NK-92 (cell line): ENCODE measurements around the gene ATN1.

Experiments used
- DNase-seq: peaks from one replicate; lab custom pipeline; 2025; ENCODE audit not compliant: unreplicated experiment; lab: John Stamatoyannopoulos, UW

Gene ATN1

DNA sequence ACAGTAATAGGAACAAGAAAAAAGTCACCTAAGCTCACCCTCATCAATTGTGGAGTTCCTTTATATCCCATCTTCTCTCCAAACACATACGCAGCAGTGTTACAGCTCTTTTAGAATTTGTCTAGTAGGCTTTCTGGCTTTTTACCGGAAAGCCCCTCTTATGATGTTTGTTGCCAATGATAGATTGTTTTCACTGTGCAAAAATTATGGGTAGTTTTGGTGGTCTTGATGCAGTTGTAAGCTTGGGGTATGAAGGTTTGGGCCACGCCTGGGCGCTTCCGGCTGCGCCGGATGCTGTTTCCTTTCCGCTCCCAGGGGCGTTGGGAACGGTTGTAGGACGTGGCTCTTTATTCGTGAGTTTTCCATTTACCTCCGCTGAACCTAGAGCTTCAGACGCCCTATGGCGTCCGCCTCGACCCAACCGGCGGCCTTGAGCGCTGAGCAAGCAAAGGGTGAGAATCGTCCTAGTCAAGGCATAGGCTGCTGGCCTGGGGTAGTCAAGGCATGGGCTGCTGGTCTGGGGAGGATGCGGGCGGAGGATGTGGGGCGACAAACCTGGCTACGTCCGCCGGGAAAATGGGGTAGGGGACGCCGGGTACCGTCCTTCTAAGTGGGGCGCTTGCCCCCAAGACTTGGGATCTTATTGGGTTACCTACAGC lies 16.1 kb downstream of the ATN1 start, which contains the start of the genes C12orf57 and RNU7-1:
Gene C12orf57 (plus strand): TSS at position 301 of the 659 bp plus-strand sequence. CDS start 100 bp downstream, at position 401.
Gene RNU7-1 (plus strand): TSS at position 95 of the 659 bp plus-strand sequence.
- no peak for DNase-seq

DNA sequence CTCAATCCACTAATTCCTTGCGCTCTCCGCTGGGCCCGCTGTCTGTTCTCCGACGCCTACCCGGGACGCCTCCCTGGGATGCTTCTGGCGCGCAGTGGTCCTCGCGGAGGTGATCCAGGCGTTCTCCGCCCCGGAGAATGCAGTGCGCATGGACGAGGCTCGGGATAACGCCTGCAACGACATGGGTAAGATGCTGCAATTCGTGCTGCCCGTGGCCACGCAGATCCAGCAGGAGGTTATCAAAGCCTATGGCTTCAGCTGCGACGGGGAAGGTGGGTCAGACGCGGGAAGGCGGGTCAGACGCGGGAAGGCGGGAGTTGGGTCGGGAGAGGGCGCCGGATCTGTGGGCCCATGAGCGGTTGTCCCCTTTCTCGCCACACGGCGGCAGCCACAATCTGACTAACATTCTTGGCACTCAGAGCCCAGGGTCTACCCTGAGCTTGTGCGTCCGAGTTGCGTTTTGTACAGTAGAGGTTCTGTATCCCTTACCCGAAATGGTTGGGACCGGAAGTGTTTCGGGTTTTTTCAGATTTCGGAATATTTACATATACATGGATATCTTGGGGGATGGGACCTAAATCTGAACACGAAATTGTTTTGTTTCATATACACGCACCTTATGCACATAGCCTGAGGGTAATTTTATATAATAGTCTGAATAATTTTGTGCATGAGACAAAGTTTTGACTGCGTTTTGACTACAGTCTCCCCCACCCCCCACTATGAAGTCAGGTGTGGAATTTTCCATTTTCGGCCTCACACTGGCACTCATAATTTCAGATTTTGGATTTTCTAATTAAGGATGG lies 16.8 kb downstream of the ATN1 start:
- no peak for DNase-seq

- DNase-seq: no peak
Measured at GRCh38 chr12:6945613-6946012, 17.9 kb downstream of the ATN1 start.

- DNase-seq: no peak
Measured at GRCh38 chr12:6946033-6946919, 18.5 kb downstream of the ATN1 start.

- no peak for DNase-seq
Measured at GRCh38 chr12:6946920-6947374, 19.2 kb downstream of the ATN1 start.

DNA sequence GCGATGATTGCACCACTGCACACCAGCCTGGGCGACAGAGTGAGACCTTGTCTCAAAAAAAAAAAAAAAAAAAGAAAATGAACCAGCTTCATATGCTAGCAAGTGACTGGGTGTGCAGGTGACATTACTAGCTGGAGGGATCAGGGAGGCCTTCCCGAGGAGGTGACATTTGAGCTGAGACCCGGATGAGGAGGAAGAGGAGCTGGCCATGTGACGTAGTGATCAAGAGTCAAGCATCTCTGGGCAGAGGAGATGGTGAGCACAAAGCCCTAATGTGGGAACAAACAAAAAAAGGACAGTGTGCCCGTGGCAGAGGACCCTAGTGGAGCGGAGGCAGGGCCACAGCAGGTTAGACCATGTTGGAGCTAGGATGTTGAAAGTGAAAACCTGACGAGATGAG lies 19.9 kb downstream of the ATN1 start:
- DNase-seq: no peak

DNA sequence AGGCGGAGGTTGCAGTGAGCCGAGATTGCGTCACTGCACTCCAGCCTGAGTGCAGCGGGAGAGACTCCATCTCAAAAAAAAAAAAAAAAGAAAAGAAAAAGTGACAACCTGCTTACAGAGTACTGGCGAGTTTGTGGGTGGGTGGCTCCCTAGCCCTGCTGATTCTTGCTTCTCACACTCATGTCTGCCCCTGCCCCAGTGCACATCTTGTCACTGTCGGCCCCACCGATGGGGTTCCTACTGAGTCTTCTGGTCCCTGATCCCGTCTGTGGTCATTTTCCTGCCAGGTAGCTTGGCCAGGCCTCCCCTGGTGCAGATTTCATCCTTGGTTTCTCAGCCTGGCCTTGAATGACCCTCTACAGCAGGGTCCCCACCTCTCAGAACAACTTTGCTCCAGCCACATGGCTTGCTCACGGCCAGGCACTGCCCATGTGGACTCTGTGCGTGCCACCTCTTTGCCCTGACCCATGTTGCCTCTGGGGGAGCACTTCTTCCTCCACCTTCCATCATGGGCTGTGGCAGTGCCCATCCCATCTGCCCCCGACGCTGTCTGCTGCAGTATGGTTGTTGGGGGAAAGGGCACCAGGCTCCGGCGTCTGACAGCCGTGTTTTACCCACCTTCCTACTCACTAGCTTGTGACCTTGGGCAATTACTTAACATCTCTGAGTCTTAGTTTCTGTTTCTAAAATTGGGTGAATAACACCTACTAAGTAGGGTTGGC lies 21.3 kb downstream of the ATN1 start:
- no peak for DNase-seq

DNA sequence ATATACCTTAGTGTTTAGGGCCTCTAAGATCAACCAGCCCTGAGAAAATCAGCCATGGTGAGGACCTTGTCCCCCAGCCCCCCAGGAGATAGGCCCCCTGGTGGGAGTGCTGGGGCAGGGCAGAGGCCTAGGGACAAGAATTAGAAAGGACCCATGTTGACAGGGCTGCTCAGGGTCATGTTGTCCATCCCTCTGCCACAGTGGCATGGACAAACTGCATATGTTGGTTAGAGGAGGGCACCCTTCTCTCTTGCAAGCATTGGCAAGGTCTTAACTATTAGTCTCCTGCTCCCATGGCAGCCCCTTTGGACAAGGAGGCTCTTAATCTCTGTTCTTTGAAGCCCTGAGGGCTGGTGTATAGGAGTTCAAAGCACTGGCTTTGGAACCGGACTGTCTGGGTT lies 22.6 kb downstream of the ATN1 start:
- DNase-seq: no peak

DNA sequence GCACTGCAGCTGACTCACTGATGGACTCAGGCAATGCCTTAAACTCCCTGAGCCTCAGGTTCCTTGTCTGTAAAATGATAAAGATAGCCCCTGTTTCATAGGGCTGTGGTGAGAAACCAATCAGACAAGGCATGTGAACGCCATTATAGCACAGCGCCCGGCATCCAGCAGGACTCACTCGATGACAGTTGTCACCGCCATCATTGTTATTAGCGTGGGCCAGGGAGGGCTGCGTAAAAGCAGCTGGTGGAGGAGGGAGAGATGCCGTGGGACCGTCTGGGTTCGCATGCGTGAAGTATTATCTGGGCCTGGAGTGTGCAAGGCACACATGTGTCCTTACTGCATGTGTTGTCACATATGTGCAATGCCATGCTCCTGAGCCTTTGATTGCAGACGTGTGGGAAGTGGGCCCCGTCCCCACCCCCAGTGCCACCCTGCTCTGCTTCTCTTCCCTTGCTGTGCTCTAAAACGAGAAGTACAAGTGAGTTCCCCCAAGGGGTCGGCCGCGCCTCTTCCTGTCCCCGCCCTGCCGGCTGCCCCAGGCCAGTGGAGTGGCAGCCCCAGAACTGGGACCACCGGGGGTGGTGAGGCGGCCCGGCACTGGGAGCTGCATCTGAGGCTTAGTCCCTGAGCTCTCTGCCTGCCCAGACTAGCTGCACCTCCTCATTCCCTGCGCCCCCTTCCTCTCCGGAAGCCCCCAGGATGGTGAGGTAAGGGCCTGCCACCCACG lies 23.2 kb downstream of the ATN1 start, which contains the start of gene PTPN6:
Gene PTPN6 (plus strand): TSS at position 546 of the 730 bp plus-strand sequence. CDS start 157 bp downstream, at position 703.
- no peak for DNase-seq

DNA sequence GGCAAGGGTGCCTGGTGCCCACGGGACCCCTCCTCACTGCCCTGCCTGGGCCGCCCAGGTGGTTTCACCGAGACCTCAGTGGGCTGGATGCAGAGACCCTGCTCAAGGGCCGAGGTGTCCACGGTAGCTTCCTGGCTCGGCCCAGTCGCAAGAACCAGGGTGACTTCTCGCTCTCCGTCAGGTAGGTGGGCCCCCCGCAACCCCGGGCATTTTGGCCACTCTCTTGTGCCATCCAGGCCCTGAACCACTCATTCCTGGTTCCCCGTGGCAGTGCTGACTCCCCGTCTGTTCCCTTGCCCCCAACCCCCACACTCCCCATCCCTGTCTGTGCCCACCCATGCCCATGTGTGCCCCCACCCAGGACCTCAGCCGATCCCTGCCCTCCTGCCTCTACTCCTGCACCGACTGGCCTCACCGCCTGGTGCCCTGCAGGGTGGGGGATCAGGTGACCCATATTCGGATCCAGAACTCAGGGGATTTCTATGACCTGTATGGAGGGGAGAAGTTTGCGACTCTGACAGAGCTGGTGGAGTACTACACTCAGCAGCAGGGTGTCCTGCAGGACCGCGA lies 23.9 kb downstream of the ATN1 start:
- DNase-seq: no peak

DNA sequence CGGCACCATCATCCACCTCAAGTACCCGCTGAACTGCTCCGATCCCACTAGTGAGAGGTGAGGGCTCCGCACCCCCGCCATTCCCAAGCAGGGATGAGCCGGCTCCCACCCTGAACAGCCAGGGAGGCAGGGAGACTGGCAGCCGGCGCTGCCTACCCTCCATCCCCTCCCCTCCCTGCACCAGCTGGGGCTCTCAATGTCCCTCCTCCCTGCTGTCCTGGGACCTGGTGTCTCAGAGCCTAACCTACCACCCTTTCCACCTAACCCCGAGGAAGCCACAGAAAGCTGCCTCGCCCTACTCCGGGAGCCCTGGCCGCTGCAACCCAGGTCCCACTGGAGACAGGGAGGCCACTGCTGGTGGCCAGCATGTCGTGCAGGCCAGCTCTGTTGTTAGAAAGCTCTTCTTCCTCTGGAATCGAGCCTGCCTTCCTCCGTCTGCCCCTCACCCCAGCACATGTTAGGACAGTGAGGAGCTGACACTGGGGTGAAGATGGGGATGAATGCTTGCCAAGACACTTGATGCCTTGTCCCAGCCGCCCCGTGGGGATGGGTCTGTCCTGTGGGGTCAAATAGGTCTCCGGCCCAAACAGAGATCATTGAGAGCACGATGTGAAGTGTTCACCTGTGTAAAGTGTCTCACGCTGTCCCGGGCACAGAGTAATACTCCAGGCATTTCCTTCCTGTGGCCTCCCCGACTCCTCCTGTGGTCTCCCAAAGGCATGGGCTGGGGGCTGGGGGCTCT lies 24.5 kb downstream of the ATN1 start:
- no peak for DNase-seq

- DNase-seq: no peak
Measured at GRCh38 chr12:6952863-6953441, 25.2 kb downstream of the ATN1 start.

GRCh38 chr12:6953442-6954315 lies 25.9 kb downstream of the ATN1 start:
- no peak for DNase-seq

GRCh38 chr12:6954316-6955107 lies 26.8 kb downstream of the ATN1 start:
- DNase-seq: no peak

GRCh38 chr12:6955108-6956020 lies 27.6 kb downstream of the ATN1 start:
- no peak for DNase-seq
